NT2/D1 (cell line): ENCODE results near the gene ADGRB3.

Experiments
- YY1 ChIP-seq: IDR thresholded peaks from 2 replicates; pipeline ENCODE4 v1.6.1; 2011; ENCODE audit not compliant: insufficient read length, insufficient read depth
- ZNF274 ChIP-seq: IDR thresholded peaks from 2 replicates; pipeline ENCODE4 v1.6.1; 2011; ENCODE audit warnings: mild to moderate bottlenecking, low read depth, low read length

- TF ChIP-seq ZNF274: no peak
- no peak for TF ChIP-seq YY1
Observed at GRCh38 chr6:68695403-68695802, 60.3 kb downstream of the ADGRB3 start.
